Measurements from ENCODE around the gene MMP17. TPM values are rescaled to one million over a fixed set of nuclear protein-coding genes. Genes with fewer than 3 reads are reported as not detected.

Gene MMP17
- polyA plus RNA-seq, 1 donor from 2014 or later: 79.0 TPM

- peak overlapping the region; percentile 86 for H3K4me2 ChIP-seq (ENCODE audit: low read length)
- no peak overlapping the region for H2AFZ ChIP-seq (ENCODE audit: low read depth, low read length)
- H3F3A ChIP-seq (ENCODE audit: insufficient read depth, low read length, poor library complexity, severe bottlenecking): no peaks in the 10 kb centered on the region
- H4K20me1 ChIP-seq (ENCODE audit: insufficient read depth): no peaks in the 10 kb centered on the region
- peaks cover 11% of the 10 kb centered on the region for H3K79me2 ChIP-seq (replicated peaks; ENCODE audit: insufficient read depth, low read length)
- H3K36me3 ChIP-seq (ENCODE audit: insufficient read depth, low read length): no peaks in the 10 kb centered on the region
- H3K9ac ChIP-seq (ENCODE audit: low read length): peak overlapping the region; percentile 75
- H3K9me3 ChIP-seq (ENCODE audit: low read length): no peaks in the 10 kb centered on the region
- peak overlapping the region; percentile 61 for H3K27ac ChIP-seq (ENCODE audit: low read length)
- no peaks in the 10 kb centered on the region for H3K27me3 ChIP-seq (ENCODE audit: insufficient read depth, low read depth, low read length)
- TF ChIP-seq MXI1 (conservative IDR thresholded peaks at IDR 0.05; ENCODE audit: poor library complexity, severe bottlenecking): no peak
- no peak for TF ChIP-seq SMC3 (conservative IDR thresholded peaks at IDR 0.05; ENCODE audit: poor library complexity)
- no peak for TF ChIP-seq RAD21 (conservative IDR thresholded peaks at IDR 0.05)
- no peak for TF ChIP-seq POLR2AphosphoS5 (IDR thresholded peaks at IDR 0.05)
- TF ChIP-seq EP300 (conservative IDR thresholded peaks at IDR 0.05; ENCODE audit: poor library complexity, severe bottlenecking): no peak
- no peak for TF ChIP-seq REST (IDR thresholded peaks at IDR 0.05; ENCODE audit: borderline replicate concordance)
- TF ChIP-seq EZH2 (IDR thresholded peaks at IDR 0.05; ENCODE audit: borderline replicate concordance, insufficient read depth, low read length, poor library complexity, severe bottlenecking): no peak
- no peak for TF ChIP-seq TAF1 (IDR thresholded peaks at IDR 0.05; ENCODE audit: low read depth)
- no peak for TF ChIP-seq CTCF (IDR thresholded peaks at IDR 0.05; ENCODE audit: poor library complexity, severe bottlenecking)
- H3K4me3 ChIP-seq (ENCODE audit: low read length): peak overlapping the region; percentile 82
- H3K9me2 ChIP-seq (ENCODE audit: insufficient read depth, low read length): no peaks in the 10 kb centered on the region
These were observed 1.7 kb downstream of the MMP17 start for GRCh38 chr12:131829791-131830334.

GRCh38 chr12:131830335-131830913 lies 2.2 kb downstream of the MMP17 start:
- peak overlapping the region; percentile 82 for H3K4me3 ChIP-seq (ENCODE audit: low read length)
- peaks cover 3% of the 10 kb centered on the region for H3F3A ChIP-seq (ENCODE audit: insufficient read depth, low read length, poor library complexity, severe bottlenecking)
- H3K4me2 ChIP-seq (ENCODE audit: low read length): peak overlapping the region; percentile 86
- H2AFZ ChIP-seq (ENCODE audit: low read depth, low read length): peak overlapping the region; percentile 51
- no peaks in the 10 kb centered on the region for H3K36me3 ChIP-seq (ENCODE audit: insufficient read depth, low read length)
- peak overlapping the region; percentile 75 for H3K9ac ChIP-seq (ENCODE audit: low read length)
- peak overlapping the region; percentile 61 for H3K27ac ChIP-seq (ENCODE audit: low read length)
- H4K20me1 ChIP-seq (ENCODE audit: insufficient read depth): no peaks in the 10 kb centered on the region
- H3K9me3 ChIP-seq (ENCODE audit: low read length): no peaks in the 10 kb centered on the region
- no peaks in the 10 kb centered on the region for H3K9me2 ChIP-seq (ENCODE audit: insufficient read depth, low read length)
- H3K79me2 ChIP-seq (replicated peaks; ENCODE audit: insufficient read depth, low read length): peaks cover 17% of the 10 kb centered on the region
- no peaks in the 10 kb centered on the region for H3K27me3 ChIP-seq (ENCODE audit: insufficient read depth, low read depth, low read length)
- TF ChIP-seq MXI1 (conservative IDR thresholded peaks at IDR 0.05; ENCODE audit: poor library complexity, severe bottlenecking) (no peak), POLR2AphosphoS5 (IDR thresholded peaks at IDR 0.05) (peak; percentile 12), CTCF (IDR thresholded peaks at IDR 0.05; ENCODE audit: poor library complexity, severe bottlenecking) (peak; percentile 71), RAD21 (conservative IDR thresholded peaks at IDR 0.05) (peak; percentile 76), SMC3 (conservative IDR thresholded peaks at IDR 0.05; ENCODE audit: poor library complexity) (peak; percentile 66), EP300 (conservative IDR thresholded peaks at IDR 0.05; ENCODE audit: poor library complexity, severe bottlenecking) (no peak), TAF1 (IDR thresholded peaks at IDR 0.05; ENCODE audit: low read depth) (no peak), EZH2 (IDR thresholded peaks at IDR 0.05; ENCODE audit: borderline replicate concordance, insufficient read depth, low read length, poor library complexity, severe bottlenecking) (no peak), REST (IDR thresholded peaks at IDR 0.05; ENCODE audit: borderline replicate concordance) (peak; percentile 40)

All from neural cell (in vitro differentiated cells).